ENCODE results near the gene UBP1. TPM values are rescaled to one million over a fixed set of nuclear protein-coding genes. Genes with fewer than 3 reads are reported as not detected.
"Not testable (repeated sequence)": the region's sequence is repeated elsewhere in the genome, so short reads cannot be mapped to it uniquely, and the experiment has no call there.

UBP1 gene
- total RNA-seq, 1 donor from 2014 or later = 61.8 TPM

DNA sequence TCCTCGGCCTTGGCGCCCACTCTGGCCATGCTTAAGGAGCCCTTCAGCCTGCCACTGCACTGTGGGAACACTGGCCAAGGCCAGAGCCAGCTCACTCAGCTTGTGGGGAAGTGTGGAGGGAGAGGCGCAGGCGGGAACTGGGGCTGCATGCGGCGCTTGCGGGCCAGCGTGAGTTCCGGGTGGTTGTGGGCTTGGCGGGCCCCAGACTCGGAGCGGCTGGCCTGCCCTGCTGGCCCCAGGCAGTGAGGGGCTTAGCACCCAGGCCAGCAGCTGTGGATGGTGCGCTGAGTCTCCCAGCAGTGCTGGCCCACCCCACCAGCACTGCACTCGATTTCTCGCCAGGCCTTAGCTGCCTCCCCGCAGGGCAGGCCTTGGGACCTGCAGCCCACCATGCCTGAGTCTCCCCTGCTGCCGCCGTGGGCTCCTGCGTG, 13.1 kb upstream of the UBP1 start:
- H3K27ac Mint-ChIP-seq (ENCODE audit: unreplicated experiment) = no peak overlapping the region
- no peak for DNase-seq (ENCODE audit: low spot score)
- H3K36me3 Mint-ChIP-seq (ENCODE audit: low read depth) = peaks cover 7% of the 10 kb centered on the region
- H3K27me3 Mint-ChIP-seq (ENCODE audit: low read depth) = no peaks in the 10 kb centered on the region
- no peak overlapping the region for H3K4me3 Mint-ChIP-seq (ENCODE audit: unreplicated experiment)
- H3K9me3 Mint-ChIP-seq (ENCODE audit: low read depth) = peaks cover 4% of the 10 kb centered on the region
- H3K4me1 Mint-ChIP-seq (ENCODE audit: low read depth) = no peaks in the 10 kb centered on the region
- TF ChIP-seq, protein P1, sequence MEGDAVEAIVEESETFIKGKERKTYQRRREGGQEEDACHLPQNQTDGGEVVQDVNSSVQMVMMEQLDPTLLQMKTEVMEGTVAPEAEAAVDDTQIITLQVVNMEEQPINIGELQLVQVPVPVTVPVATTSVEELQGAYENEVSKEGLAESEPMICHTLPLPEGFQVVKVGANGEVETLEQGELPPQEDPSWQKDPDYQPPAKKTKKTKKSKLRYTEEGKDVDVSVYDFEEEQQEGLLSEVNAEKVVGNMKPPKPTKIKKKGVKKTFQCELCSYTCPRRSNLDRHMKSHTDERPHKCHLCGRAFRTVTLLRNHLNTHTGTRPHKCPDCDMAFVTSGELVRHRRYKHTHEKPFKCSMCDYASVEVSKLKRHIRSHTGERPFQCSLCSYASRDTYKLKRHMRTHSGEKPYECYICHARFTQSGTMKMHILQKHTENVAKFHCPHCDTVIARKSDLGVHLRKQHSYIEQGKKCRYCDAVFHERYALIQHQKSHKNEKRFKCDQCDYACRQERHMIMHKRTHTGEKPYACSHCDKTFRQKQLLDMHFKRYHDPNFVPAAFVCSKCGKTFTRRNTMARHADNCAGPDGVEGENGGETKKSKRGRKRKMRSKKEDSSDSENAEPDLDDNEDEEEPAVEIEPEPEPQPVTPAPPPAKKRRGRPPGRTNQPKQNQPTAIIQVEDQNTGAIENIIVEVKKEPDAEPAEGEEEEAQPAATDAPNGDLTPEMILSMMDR (IDR thresholded peaks at IDR 0.05) = no peak

DNA sequence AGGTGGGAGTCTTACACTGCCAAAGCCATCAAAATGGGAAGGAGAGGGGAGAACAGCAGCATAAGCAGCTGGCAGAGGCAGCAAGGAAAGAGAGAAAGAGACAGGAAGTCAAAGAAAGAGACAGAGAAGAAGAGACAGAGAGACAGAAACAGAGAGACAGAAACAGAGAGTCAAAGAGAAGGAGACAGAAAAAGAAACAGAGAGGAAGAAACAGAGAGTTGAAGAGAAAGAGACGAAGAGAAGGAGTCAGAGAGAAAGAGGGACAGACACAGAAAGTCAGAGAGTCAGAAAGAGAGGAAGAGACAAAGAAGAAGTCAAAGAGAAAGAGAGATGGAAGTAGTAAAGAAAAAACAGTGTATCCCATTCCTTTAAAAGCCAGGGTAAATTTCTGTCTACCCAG, 11.8 kb upstream of the UBP1 start:
- H3K4me1 Mint-ChIP-seq (ENCODE audit: low read depth) = peaks cover 11% of the 10 kb centered on the region
- H3K27me3 Mint-ChIP-seq (ENCODE audit: low read depth); H3K9me3 Mint-ChIP-seq (ENCODE audit: low read depth); DNase-seq (ENCODE audit: low spot score); H3K4me3 Mint-ChIP-seq (ENCODE audit: unreplicated experiment); H3K27ac Mint-ChIP-seq (ENCODE audit: unreplicated experiment); H3K36me3 Mint-ChIP-seq (ENCODE audit: low read depth): not testable (repeated sequence)

DNA sequence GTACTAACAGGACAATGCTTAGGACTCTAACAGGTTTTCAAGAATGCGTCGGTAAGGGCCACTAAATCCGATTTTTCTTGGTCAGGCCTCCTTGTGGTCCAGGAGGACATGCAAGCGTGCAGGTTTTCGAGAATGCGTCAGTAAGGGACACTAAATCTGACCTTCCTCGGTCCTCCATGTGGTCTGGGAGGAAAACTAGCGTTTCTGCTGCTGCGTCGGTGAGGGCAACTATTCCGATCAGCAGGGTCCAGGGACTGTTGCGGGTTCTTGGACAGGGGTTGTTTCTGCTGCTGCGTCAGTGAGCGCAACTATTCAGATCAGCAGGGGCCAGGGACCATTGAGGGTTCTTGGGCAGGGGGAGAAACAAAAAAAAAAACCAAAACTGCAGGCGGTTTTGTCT, 7.8 kb upstream of the UBP1 start:
- TF ChIP-seq, protein P1 (IDR thresholded peaks at IDR 0.05) = no peak
- no peaks in the 10 kb centered on the region for H3K27me3 Mint-ChIP-seq (ENCODE audit: low read depth)
- H3K27ac Mint-ChIP-seq (ENCODE audit: unreplicated experiment) = no peak overlapping the region
- peaks cover 17% of the 10 kb centered on the region for H3K4me1 Mint-ChIP-seq (ENCODE audit: low read depth)
- H3K36me3 Mint-ChIP-seq (ENCODE audit: low read depth) = no peaks in the 10 kb centered on the region
- no peak for DNase-seq (ENCODE audit: low spot score)
- H3K4me3 Mint-ChIP-seq (ENCODE audit: unreplicated experiment) = peak overlapping the region; percentile 85
- no peaks in the 10 kb centered on the region for H3K9me3 Mint-ChIP-seq (ENCODE audit: low read depth)

DNA sequence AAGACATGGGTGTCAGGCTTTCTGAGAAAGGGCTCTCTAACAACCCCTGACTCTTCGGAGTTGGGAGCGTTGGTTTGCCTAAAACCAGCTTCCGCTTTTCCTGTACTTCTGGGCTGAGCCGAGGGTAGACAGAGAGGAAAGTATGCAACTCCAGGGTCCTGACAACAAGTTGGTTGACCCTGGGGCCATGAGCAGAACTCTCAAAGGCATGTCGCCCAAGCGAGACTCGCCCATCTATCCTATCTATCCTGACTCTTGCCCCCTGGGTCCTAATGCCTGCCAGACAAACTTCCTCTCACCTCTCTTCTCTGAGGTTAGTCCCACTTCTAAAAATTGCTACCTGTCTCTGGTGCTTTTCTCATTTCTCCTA, 7.0 kb upstream of the UBP1 start:
- not testable (repeated sequence) for H3K9me3 Mint-ChIP-seq (ENCODE audit: low read depth); H3K36me3 Mint-ChIP-seq (ENCODE audit: low read depth); DNase-seq (ENCODE audit: low spot score); H3K27me3 Mint-ChIP-seq (ENCODE audit: low read depth)
- H3K4me1 Mint-ChIP-seq (ENCODE audit: low read depth) = peaks cover 17% of the 10 kb centered on the region
- H3K27ac Mint-ChIP-seq (ENCODE audit: unreplicated experiment) = peak overlapping the region; percentile 78
- peak overlapping the region; percentile 85 for H3K4me3 Mint-ChIP-seq (ENCODE audit: unreplicated experiment)

DNA sequence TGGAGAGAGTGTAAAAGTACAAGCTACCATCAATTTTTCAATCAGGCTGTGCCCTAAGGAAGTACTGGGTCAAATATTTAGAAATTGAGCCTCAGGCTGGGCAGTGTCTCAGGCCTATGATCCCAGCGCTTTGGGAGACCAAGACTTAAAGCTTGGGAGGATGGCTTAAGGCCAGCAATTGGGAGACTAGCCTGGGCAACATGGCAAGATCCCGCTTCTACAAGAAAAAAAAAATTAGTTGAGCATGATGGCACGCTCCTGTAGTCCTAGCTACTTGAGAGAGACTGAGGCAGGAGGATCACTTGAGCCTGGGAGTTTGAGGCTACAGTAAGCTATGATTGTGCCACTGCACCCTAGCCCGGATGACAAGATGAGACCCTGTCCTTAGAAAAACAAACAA, 2.0 kb upstream of the UBP1 start:
- no peak for DNase-seq (ENCODE audit: low spot score)
- Mint-ChIP-seq H3K27me3 (ENCODE audit: low read depth) (no peaks in the 10 kb centered on the region), H3K9me3 (ENCODE audit: low read depth) (no peaks in the 10 kb centered on the region), H3K4me1 (ENCODE audit: low read depth) (peaks cover 35% of the 10 kb centered on the region), H3K36me3 (ENCODE audit: low read depth) (no peaks in the 10 kb centered on the region), H3K27ac (ENCODE audit: unreplicated experiment) (peak overlapping the region; percentile 100), H3K4me3 (ENCODE audit: unreplicated experiment) (peak overlapping the region; percentile 96)
- TF ChIP-seq, protein P1 (IDR thresholded peaks at IDR 0.05) = no peak

DNA sequence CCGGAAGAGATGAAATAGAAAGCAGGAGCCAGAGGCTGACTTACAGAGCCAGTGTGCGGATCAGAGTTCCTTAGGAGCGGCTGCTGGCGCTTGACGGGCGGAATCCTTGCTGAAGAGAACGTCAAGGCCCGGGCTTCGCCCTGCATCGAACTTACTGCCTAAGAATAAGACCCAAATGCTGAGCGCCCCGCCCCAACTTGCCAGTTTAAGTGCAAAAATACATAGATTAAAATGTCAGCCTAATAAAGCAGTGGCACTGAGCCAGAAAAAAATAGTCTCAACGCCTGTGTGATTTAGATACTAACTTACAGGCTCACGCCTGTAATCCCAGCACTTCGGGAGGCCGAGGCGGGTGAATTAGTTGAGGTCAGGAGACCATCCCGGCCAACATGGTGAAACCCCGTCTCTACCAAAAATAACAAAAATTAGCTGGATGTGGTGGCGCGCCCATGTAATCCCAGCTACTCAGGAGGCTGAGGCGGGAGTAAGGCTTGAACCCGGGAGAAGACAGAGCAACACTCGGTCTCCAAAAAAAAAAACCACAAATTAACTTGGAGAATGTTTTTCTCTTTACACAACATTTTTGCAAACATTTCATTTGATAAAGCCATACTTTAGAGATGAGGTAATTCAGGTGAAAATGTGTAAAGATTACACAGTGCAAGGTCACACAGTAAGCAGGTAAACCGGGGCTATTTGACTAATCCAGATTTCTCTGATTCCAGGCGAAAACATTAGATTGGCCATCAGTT, 1.2 kb upstream of the UBP1 start:
- Mint-ChIP-seq H3K36me3 (ENCODE audit: low read depth) (no peaks in the 10 kb centered on the region), H3K4me1 (ENCODE audit: low read depth) (peaks cover 40% of the 10 kb centered on the region), H3K27ac (ENCODE audit: unreplicated experiment) (peak overlapping the region; percentile 100), H3K4me3 (ENCODE audit: unreplicated experiment) (peak overlapping the region; percentile 96), H3K9me3 (ENCODE audit: low read depth) (no peaks in the 10 kb centered on the region), H3K27me3 (ENCODE audit: low read depth) (no peaks in the 10 kb centered on the region)
- TF ChIP-seq, protein P1 (IDR thresholded peaks at IDR 0.05) = no peak
- peak; percentile 90 for DNase-seq (ENCODE audit: low spot score)

Data from chondrocyte (in vitro differentiated cells).